GM10248 (cell line): ENCODE data around the gene PRIMA1.

ENCODE experiments used
- CTCF ChIA-PET: fragments of 300-600 bp; sonication (Branson Sonifier 250); formaldehyde crosslinking; extraction: SDS; loops from one replicate; lab custom pipeline; 2021; ENCODE audit warnings: antibody characterized with exemption; lab: Yijun Ruan, JAX
- POLR2A ChIA-PET: fragments of 350-650 bp; sonication (Branson Sonifier 250); formaldehyde crosslinking; extraction: SDS; loops from one replicate; lab custom pipeline; 2020; ENCODE audit warnings: antibody characterized with exemption; lab: Yijun Ruan, JAX
- DNase-seq: peaks from one replicate; pipeline ENCODE4 v3.0.0; 2012; ENCODE audit errors: extremely low spot score
- CTCF ChIP-seq: IDR thresholded peaks from 2 replicates; pipeline ENCODE4 v1.5.1; 2012; ENCODE audit warnings: mild to moderate bottlenecking, low read depth; ENCODE audit errors: extremely low read depth, missing control alignments, control extremely low read depth

PRIMA1 gene

GRCh38 chr14:93794756-93795155, 6.5 kb upstream of the PRIMA1 start:
- no peak for DNase-seq
- POLR2A ChIA-PET: no interaction called here
- CTCF ChIA-PET: interaction anchor here (1.3 kb wide), 1 partner anchor 23 kb away, joined by 3 read pairs; no protein-coding TSS in a partner anchor
- no peak for TF ChIP-seq CTCF

- CTCF ChIA-PET: interaction anchor here (1.3 kb wide), 1 partner anchor 22 kb away, joined by 3 read pairs; no protein-coding TSS in a partner anchor
- no peak for TF ChIP-seq CTCF
- DNase-seq: no peak
- POLR2A ChIA-PET: no interaction called here
Measured at GRCh38 chr14:93793555-93794324, 5.5 kb upstream of the PRIMA1 start.

GRCh38 chr14:93792391-93792790, 4.1 kb upstream of the PRIMA1 start:
- ChIA-PET POLR2A (no interaction called here), CTCF (no interaction called here)
- DNase-seq: no peak
- TF ChIP-seq CTCF: no peak

- TF ChIP-seq CTCF: no peak
- no peak for DNase-seq
- ChIA-PET POLR2A (no interaction called here), CTCF (interaction anchor here (1.1 kb wide), 1 partner anchor 25 kb away, joined by 3 read pairs; no protein-coding TSS in a partner anchor)
Measured at GRCh38 chr14:93790966-93791365, 2.7 kb upstream of the PRIMA1 start.

- ChIA-PET CTCF (no interaction called here), POLR2A (no interaction called here)
- DNase-seq: no peak
- no peak for TF ChIP-seq CTCF
Measured at GRCh38 chr14:93789228-93790130, 1.2 kb upstream of the PRIMA1 start.

GRCh38 chr14:93788543-93789227, 400 bp upstream of the PRIMA1 start:
- CTCF ChIA-PET: no interaction called here
- POLR2A ChIA-PET: no interaction called here

More at GRCh38 chr14:93788543-93789227, 400 bp upstream of the PRIMA1 start:
- no peak for TF ChIP-seq CTCF
- no peak for DNase-seq
